DMS53 treated with DMSO at 0.1 percent for 48 hours (cell line): ENCODE results near the gene ABR.
"Not testable (repeated sequence)": the region's sequence is repeated elsewhere in the genome, so short reads cannot be mapped to it uniquely, and the experiment has no call there.

Experiments used
- DNase-seq: peaks from one replicate; lab custom pipeline; 2025; ENCODE audit not compliant: unreplicated experiment; lab: John Stamatoyannopoulos, UW

The ABR gene

DNA sequence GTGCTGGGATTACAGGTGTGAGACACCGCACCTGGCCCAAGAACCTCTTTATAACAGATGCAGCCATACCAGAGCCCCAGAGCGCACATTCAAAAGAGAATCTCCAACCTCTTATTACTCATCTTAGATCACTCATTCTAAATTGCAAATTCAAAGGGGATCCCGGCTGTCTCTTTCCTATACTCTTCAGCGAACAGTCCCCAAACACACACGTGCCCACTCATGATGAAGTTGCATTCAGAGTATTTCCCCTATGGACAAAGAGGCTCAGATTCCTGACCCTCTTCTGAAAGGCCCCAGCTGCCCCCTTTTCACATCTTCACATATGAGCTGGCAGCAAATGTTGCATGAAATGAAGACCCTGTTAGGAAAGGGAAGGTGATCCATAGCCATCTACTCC is 22.5 kb upstream of the ABR start:
- no peak for DNase-seq

DNA sequence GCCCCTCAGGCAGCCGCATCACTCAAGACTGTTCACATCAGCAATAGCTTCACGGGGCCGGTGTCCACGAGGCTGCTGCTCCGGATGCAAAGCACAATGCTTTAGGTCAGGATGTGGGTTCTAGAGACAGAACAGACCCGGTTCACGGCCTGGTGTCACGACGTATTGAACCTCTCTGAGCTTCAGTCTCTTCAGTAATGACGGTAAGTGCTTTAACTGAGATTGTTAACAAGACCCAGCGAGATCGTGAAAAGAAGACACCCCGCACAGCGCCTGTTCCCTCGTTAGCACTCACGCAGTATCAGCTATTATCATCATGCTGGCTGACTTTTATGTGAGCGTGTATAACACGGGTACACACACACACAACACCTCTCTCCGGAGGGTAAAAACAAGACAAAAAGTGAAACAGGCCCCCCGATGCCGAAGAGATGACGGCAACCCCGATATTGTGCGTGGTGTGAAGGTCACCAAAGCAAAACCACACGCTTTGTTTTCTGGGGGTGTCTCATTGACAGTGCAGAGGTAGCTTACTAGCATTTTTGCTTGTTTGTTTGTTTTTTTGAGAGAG is 21.4 kb upstream of the ABR start:
- DNase-seq = no peak

DNA sequence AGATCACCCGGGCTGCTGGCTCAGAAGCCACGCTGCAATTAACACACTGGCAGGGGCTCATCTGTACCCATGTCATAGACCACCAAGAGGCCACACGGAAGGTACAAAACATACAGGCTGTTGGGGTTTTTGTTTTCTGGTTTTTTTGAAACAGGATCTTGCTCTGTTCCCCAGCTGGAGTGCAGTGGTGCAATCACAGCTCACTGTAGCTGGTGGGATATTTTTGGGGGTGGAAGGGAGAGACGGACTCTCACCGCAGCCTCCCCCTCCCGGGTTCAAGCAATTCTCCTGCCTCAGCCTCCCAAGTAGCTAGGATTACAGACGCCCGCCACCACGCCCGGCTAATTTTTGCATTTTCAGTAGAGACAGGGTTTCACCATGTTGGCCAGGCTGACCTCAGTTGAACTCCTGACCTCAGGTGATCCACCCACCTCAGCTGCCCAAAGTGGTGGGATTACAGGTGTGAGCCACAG is 19.5 kb upstream of the ABR start:
- not testable (repeated sequence) for DNase-seq

DNA sequence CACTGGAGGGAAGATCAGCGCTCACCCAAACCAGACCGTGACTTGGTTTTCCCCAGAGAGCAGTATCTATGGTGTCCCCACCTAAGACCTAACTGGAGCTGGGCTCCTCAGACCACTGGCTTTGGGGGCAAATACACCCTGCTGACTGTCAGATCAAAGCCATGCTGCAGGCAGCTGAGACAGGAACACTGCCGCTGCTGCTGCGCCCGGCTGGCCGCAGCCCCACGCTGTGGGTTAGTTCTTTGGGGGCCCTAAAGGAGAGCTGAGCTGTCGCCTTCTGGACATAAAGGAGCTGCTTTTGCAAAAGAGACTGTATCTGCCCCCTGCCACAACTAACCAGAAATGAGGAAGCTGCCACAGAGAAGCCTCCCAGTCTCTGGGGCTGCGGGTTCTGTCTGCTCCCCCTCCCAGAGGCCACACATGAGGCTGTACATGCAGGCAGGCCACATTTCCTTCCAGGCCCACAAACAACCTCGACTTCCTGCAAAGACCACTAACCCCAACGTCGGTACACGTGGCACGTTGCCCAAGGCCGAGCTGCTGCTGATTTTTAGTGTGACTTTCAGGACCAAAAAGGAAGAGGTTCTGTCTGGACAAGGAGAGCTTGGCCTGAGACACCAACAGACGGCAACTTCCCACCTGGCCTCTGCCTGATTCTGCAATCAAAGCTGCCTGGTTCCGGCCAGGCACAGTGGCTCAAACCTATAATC is 18.2 kb upstream of the ABR start:
- no peak for DNase-seq

DNA sequence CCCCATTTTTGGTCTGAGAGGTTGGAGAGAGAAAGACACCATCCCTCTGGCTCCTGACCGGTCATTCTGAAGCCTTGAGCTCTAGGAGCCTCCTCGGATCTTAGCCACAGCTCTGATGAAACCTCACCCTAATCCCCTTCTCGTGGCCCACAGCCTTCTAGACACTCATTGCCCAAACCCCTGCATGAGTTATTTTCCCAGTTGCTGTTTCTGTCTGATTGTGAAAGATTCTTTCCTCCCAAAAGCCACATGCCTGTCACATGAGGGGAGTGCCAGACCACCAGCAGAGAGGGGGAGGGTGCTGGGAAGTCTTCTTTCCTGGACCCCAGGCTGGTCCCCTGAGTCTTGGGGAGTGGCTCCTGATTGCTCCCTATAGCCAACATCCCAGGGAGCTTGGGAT is 17.6 kb upstream of the ABR start:
- no peak for DNase-seq

DNA sequence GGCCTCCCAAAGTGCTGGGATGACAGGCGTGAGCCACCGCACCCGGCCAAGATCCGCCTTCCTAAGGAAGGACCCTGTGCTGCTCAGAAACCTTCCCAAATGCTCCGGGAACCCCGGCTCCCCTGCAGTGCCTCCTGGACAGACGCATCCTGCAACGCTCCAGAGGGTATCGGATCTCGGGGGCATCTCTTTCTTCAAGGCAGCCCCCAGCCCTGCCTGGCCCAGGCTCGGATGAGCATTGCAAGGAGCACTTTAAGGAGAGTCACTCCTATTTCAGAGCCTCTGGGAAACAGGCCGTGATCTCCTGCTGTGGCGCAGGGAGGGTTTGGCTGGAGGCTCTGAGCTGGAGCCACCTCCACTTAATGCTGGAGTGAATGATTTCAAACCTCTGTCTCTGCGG is 17.2 kb upstream of the ABR start:
- DNase-seq = no peak

DNA sequence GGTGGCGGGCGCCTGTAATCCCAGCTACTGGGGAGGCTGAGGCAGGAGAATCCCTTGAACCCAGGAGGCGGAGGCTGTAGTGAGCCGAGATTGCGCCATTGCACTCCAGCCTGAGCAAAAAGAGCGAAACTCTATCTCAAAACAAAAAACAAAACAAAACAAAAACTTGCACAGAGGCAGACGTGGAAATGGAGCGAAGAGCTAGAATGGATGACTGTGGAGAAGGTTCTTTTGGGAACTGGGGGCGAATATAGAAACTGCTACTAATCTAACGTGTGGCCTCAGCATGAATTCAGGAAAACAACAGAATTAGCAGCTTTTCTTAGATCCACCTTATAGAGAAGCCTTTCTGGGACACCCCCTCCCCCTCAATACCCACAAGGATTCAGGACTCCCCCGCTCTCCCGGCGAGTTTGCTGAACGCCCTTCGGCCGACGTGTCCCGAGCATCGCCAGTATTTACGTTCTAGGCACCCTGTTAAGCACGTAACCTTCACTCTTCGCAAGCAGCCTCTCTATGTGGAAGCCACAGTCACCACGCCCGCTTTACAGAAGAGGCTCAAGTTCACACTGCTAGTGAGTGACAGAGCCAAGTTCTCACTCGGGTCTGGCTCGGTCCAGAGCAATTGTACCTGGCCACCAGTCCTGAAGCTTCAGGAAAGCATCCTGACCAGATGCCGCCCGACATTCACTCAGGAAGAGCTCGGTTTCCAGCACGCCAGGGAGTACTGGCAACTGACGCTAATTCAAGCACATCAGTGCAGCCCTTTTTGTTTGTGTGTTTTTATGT is 13.3 kb upstream of the ABR start:
- DNase-seq = no peak

DNA sequence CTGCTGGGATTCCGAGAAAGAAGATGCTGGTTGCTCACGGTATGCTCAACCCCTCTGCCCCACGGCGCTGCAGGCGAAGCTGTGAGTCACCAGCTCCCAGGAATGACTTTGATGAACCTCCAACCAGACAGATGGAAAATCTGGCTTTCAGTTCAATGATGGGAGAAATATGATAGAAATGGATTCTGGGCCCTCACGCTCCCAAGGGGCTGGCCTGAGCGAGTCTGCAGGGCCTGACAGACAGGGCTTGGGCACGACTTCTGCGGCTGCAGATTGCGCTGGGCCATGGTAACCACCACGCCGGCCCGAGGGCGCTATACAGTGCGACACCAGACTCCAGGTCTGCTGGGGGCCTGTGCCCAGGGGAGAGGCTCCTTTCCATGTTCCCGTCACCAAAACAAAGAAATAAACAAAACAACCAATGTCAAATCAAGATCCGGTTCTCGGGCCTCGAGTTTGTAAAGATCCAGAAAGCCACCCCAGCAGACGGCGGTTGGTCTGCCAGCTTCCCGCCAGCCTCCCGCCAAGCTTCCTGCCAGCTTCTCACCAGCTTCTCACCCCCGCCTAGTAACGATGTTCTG is 11.1 kb upstream of the ABR start:
- DNase-seq = no peak

DNA sequence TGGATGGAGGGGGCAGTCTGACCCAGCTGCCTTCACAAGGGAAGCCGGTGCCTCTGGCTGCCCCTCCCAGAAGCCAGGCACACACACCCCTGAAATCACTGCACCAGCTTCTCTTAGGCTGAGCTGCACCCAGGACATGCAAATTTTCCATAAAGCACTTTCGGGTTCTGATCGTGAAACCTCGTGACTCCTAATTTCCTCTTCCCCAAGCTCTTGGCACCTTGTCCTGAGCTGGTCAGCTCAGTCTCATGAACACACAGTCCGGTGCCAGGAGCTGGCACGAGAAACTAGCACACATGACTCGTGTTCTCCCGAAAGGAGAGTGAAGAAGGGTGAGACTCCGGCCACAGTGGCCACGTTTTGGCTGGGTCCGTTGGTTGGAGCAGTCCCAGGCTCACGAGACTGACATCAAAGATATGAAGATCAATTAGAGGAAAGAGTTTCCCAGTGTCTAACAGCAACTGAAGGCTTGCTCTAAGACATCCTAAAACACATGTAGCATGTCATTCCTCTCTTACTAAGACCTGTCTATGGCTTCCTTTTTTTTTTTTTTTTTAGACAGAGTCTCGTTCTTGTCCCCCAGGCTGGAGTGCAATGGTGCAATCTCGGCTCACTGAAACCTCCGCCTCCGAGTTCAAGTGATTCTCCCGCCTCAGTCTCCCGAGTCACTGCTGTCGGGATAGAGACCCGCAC is 9.2 kb upstream of the ABR start:
- no peak for DNase-seq

DNA sequence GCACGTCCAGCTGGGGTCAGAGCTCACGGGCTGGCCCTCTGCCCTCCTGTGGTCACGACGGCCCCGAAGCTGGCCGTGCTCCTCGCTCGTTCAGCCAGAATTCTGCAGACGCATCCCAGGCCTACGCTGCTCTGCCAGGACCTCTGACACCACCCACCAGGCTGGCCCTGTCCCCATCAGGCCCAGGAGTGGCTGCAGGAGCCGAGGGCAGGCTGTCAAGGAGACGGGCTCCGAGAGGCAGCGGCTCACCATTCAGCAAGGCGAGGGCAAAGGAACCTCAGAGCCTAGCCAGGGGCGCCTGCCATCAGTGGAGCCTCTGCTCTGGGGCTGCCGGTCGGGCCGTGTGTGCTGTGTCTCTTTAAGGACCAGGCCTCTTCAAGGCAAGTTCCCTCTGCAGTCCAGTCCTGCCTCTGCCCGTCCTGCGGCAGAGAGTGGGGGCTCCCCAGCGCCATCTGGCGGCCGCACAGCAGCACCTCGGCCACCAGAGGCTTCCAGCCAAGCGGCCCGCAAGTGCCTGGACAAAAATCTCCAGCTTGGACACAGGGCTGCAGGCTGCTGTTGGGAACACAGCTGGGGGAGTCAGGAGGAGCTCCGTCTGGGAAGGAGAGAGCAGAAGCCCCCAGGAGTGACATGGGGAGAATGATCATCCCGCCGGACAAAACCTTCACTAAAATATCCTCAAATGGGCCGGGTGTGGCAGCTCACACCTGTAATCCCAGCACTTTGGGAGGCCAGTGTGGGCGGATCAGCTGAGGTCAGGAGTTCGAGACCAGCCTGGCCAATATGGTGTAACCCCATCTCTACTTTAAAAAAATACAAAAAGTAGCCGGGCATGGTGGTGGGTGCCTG is 7.4 kb upstream of the ABR start:
- DNase-seq = peak; percentile 34

DNA sequence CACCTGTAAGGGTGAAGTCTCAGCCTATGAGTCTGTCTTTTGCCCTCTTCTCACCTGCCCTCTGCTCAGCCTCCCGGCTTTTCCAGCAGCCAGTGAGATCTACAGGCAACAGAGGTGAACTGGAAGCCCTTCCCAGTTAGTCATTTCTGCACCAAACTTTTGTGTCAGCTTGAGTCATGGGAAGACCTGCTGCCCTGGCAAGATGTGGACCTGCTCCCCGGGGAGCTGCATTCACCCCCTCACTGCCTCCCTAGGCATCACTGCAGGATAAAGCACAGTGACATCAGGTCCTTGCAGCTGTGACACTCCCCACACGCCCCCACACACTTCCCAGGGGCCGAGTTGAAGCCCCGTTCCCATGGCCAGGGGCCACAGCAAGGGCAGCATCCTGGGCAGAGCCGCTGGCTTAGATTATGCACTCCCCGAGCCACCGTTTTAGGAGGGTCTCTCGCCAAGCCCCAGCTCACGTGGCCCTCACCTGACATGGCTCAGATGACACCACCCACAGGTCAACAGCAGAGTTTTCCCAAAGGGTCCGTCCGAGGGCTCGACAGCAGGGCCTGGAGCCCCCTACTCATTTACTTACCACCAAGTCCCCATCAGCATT is 6.5 kb upstream of the ABR start:
- no peak for DNase-seq

DNA sequence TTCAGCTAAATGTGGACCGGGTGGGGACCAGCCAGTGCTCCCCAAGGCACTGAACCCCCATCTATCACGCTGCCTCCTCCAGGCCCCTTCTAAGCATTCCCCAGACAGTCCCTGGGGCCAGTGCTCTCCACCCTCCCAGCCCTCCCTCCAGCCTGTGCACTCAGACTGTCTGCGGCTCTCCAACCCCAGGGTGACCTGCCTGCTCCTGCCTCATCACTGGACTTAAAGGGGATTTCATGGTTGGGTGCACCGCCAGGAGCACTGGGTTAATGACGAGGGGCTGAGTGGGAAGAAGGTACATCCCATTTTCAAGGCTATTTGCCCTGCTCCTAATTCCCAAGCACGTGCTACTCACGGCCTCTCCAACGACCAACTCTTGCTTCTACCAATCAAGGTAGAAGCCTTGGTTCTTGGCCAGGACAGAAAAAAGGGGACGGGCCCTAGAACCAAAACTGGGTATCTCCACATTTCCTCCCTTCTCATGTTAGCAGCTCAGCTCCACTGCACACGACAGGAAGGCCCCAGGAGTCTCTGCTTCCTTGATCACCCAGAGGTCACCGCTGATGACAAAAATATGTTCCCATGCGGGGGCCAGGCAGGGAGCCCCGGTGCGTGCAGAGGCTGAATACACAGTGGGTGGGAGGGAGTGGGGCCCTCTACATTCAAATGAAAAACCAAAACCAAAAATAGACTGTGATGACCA is 3.5 kb upstream of the ABR start:
- no peak for DNase-seq

DNA sequence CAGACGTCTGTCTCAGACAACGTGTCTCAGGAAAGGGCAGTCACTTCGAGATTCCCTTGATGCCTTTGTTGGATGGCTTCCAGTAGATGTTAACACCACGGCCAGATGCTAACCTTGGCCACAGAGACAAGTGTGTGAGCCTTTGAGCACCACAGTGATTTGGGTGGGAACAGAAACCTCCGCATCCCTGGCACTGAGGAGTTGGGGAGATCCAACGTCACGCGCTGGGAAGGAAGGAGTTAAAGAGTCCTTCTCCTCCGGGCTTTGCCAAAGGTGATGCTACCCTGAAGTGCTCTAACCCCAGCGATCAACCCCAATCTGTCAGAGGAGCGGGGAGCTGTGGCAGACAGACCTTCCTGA is 3.0 kb upstream of the ABR start:
- no peak for DNase-seq

DNA sequence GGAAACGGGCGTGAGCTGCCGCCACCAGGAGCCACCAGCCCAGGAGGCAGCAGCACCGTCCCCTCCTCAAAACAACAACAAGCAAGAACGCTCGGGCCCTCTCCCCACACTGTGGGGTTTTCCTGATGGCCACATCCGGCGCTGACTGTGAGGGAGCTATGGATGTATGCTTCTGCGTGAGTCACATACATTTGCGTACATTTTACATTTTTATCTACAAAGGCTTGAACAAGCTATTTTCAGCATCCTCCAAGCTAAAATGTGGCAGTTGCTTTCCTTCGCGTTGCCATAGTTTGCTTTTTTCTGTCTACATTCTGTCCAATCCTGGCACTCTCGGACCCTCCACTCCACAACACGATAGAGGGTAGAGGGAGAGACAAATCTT is 2.0 kb upstream of the ABR start:
- no peak for DNase-seq

DNA sequence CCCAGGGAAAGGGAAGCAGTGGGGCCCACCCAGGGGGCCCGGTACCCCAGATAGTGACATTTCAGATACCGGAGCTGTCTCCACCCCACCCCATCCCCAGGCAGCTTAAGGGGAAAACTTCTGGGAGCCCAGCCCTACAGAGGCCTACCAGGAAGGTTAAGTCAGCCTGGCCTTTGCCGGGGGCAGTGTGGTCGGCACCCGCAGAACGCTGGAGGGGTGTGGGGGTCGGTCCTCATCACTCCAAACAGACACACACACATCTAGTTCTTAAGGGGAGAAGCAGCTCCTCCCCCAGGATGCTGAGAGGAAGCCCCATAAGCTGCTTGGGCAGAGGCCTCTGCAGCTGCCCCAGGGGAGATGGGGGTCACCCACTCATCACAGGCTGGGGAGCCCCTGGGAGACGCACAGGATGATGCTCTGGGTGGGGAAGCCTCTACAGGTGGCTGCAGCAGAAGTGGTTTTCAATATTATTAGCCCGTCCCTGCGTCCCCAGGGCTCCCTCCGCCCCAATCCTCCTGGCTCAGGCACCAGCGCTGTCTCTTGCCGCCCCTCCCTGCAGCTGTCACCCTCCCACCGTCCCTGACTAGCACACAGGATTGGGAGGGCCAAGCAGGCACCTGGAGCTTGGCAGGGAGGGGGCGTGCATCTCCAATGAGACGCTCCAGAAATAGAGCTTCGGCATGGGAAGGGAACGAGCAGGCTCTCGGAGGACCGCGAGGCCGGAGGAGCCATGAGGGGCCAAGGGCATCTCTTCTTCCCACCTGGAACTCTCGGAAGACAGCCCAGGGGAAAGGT is 1.4 kb upstream of the ABR start:
- DNase-seq = no peak

DNA sequence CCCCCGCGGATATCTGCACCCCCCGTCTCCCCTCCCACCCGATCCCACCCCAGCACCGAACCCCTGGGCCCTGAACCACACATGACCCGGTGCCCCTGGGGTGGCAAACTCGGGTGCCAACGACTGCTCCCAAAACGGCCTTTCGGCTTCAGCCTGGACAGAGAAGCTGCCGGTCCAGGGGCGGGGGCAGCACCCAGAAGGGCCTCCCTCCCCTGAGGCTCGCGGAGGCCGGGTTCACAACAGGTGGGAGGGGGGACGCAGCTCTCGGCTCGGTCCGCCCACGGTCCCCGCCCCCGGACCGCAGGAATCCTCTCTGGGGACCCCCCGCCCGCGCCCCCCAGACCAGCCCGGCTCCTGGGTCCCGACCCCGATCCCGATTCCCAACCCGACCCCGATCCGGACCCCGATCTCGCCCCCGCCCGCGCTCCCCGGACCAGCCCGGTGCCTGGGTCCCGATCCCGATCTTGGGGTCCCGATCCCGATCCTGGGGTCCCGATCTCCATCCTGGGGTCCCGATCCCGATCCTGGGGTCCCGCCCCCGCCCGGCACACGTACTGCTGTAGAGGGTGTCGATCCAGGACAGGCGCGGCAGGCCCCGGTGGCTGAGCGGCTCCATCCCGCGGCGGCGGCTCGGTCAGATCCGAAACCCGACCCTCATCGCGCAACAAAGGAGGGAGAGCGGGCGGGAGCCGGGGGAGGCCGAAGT is 516 bp downstream of the ABR start:
- no peak for DNase-seq

DNA sequence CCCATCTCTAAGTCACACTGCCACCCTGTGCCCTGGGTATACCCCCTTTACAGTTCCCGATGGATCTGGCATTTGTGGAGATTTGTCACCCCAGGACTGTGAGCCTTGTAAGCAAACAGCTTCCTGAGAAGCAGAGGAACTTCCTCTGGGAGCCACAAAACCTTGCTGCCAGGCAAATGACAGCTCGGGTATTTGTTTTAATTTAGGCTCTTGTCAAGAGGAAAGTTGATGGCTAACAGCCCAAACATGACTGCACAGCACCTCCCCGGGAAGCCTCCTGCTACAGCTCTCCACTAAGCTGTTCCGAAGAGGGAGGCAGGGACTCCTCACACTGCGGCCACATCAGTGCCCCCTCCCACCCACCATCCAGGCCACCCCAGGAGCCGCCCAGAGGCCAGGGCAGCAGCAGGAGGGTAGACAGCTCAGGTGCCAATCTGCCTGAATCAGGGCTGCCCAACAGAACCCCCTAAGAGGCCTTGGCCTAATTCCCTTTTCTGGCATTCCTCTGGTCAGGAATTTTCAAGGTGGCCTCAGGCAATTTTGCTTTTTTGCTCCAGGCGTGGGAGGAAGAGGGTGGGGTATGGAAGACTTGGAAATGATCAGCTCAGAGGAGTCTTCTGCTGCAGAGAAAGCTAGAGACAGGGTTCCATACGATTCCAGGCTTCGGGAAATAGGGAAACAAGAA is 2.6 kb downstream of the ABR start:
- DNase-seq = no peak
